ENCODE measurements around the gene KBTBD8. TPM values are rescaled to one million over a fixed set of nuclear protein-coding genes. Genes with fewer than 3 reads are reported as not detected.

Gene KBTBD8
- total RNA-seq, 4 donors from 2014 or later, result 0.48 to 1.9 (median 1.0) TPM

DNA sequence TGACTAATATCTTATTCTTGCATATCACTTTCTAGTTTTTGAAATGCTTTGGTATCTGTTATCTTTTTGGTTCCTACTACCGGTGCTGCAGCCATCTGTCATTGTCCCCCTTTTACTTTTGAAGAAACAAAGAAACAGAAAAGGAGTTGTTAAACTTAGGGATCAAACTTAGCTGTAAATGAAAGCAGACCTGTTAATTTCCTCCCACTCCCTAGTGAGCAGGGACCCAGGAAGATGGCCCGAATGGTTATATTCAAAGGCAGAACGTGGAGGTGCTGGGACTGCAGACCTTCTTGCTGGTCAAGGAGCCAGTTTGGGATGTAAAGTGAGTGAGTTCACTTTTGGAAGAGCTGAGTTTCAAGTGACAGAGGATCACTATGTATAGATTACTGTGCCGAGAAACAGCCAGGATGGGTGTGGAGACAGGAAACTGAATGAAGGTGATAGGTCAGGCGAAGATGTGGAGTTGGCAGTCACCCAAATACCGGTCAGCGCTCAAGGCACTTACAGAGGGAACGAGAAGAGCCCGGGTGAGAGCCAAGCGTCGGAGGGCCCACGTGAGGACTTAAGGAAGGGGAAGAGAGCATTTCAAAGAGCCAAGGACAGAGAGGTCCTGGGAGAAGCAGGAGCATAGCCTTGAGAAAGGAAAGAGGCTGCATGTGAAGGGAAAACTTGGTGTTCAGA is 20.1 kb downstream of the KBTBD8 start:
- TF ChIP-seq, protein P1, sequence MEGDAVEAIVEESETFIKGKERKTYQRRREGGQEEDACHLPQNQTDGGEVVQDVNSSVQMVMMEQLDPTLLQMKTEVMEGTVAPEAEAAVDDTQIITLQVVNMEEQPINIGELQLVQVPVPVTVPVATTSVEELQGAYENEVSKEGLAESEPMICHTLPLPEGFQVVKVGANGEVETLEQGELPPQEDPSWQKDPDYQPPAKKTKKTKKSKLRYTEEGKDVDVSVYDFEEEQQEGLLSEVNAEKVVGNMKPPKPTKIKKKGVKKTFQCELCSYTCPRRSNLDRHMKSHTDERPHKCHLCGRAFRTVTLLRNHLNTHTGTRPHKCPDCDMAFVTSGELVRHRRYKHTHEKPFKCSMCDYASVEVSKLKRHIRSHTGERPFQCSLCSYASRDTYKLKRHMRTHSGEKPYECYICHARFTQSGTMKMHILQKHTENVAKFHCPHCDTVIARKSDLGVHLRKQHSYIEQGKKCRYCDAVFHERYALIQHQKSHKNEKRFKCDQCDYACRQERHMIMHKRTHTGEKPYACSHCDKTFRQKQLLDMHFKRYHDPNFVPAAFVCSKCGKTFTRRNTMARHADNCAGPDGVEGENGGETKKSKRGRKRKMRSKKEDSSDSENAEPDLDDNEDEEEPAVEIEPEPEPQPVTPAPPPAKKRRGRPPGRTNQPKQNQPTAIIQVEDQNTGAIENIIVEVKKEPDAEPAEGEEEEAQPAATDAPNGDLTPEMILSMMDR (IDR thresholded peaks at IDR 0.05), result no peak
- TF ChIP-seq POLR2A (IDR thresholded peaks at IDR 0.05) (no peak), POLR2AphosphoS5 (IDR thresholded peaks at IDR 0.05) (no peak), EP300 (IDR thresholded peaks at IDR 0.05) (no peak)
- 19% methylated on average over 12 of the region's 12 CpGs for WGBS
- no peak for DNase-seq (ENCODE audit: low spot score in 2 of 2)
- Histone ChIP-seq H3K27ac (no peak overlapping the region), H3K4me3 (no peak overlapping the region), H3K4me1 (peaks cover 4% of the 10 kb centered on the region), H3K36me3 (no peaks in the 10 kb centered on the region), H3K27me3 (no peaks in the 10 kb centered on the region), H3K9me3 (no peaks in the 10 kb centered on the region)

DNA sequence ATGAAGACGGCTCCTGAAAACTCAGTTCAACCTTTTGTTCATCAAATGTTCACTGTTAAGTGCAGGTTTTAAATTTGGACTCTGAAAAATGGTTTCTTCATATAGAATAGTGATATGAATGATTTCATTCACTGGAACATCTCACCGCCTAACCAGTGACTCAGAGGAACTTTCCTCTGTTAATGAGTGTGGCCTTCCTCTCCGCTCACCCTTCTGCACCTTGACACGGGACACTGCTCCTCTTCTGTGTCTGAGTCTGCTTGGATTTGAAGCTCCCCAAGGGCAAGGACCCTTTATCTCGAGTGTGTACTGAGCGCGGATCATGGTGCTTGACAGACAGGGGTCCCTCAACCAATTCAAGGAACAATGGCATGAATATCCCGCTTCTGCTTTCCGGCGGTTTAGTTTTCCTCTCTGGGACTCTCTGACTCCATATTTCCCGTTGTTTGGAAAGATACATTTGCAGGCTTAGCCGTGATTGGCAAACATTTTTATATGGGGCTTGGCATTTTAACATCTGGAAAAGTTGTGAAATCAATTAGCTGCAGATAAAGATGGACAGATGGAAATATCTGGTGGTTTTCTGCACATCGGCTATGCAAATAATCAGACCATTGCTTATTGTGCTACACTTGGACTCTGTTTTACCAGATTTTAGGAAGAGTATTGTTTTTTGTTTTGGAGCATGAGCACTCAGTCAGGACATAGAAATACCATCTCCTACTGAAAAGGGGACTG is 20.9 kb downstream of the KBTBD8 start:
- 85% methylated on average over 13 of the region's 13 CpGs for WGBS
- no peaks in the 10 kb centered on the region for H3K36me3 ChIP-seq
- H3K27ac ChIP-seq, result no peak overlapping the region
- DNase-seq (ENCODE audit: low spot score in 2 of 2), result no peak
- no peak for TF ChIP-seq POLR2AphosphoS5 (IDR thresholded peaks at IDR 0.05)
- no peaks in the 10 kb centered on the region for H3K9me3 ChIP-seq
- H3K4me3 ChIP-seq, result no peak overlapping the region
- H3K27me3 ChIP-seq, result no peaks in the 10 kb centered on the region
- peaks cover 4% of the 10 kb centered on the region for H3K4me1 ChIP-seq

DNA sequence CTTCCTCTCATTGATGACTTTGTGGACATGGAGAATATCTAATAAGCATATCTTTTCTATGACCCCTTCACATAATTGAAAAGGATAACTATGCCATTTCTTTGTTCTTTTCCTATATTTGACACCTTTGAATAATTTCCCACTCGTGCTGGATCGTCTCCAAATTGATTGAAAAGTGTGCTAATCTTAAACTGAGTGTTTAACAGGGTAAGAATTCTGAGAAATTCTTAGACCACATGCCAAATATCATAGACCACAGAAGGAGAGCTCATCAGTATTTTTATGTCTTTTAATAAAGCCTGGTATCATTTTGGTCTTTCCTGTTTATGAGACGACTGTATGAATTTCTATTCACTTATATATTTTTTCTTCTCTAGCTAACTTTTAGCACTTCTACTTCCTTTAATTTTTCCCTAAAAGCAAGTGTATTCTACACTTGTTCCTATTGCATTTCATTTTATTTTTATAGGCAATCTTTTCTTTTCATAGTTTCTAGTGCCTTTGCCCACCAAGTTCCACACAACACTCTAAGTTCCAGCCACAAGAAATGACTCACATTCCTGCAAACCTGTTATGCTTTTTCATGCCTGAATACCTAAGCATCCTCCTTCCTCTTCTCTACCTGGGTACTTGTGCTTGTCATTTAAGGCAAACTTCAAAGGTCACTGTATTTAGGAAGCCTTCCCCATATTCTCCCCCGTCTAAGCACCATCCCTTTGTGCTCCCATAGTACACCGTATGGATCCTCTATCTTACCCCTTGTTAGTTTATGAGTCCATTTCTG is 30.1 kb downstream of the KBTBD8 start:
- Histone ChIP-seq H3K4me1 (no peaks in the 10 kb centered on the region), H3K4me3 (no peak overlapping the region), H3K27ac (no peak overlapping the region), H3K27me3 (no peaks in the 10 kb centered on the region), H3K9me3 (no peaks in the 10 kb centered on the region), H3K36me3 (no peaks in the 10 kb centered on the region)
- WGBS, result 86% methylated on average over 5 of the region's 5 CpGs
- DNase-seq (ENCODE audit: low spot score in 2 of 2), result no peak
- TF ChIP-seq POLR2AphosphoS5 (IDR thresholded peaks at IDR 0.05) (no peak), EP300 (IDR thresholded peaks at IDR 0.05) (no peak), POLR2A (IDR thresholded peaks at IDR 0.05) (no peak)
- TF ChIP-seq, protein P1 (IDR thresholded peaks at IDR 0.05), result no peak

DNA sequence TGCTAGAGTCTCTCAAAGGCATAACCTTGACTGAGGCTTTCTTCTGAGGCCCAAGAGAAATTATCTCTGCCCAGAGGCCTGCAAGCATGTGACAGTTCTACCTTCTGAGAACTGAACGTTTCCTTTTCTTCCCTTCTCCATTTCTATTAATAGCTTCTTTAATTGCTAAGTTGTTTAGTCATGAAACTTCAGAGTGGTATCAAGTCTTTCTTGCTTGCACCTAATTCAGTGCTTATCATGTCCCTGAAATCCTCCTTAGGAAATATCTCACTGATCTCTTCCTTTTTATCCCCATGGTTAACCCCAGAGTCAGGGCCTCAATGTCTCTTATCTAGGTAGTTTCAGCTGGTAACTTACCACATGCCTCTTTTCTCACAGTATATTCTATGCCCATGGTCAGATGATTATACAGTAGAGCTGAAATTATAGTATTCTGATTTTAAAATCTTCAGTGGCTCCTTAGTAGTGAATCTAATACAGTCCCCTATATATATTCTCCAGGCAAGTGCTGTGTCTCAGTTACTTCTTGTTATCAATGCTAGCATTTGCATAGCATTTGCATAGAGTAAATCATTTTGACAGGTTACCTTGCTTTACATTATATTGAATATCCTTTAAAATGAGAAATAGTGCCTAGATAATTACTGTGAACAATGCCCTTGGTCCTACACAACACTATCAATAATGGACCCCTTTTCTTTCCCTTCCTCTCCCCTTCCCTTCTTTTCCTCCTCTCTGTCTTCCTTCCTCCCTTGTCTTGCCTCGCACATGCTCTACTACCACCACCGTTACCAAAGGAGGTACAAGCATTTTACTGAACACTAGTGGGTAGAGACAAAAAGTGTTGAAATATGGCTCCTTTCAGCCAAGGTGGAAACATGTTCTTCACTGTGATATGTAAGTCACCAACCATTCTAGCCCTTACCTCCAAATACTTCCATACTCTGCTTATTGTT is 33.0 kb downstream of the KBTBD8 start:
- WGBS, result 45% methylated on average over 3 of the region's 3 CpGs

DNA sequence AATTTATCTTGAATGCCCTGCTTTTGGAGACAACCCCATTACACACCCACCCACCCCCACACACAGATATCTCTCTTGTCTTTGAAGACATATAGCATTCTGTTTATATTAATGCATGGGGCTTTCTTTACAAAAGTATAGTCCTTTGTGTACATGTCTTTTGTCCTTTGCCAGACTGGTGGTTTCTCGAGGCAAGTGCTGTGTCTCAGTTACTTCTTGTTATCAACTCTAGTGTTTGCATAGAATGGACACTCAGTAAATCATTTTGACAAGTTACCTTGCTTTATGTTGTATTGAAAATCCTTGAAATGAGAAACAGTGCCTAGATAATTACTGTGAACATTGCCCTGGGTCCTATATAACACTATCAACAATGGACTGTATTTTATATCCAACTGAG is 33.9 kb downstream of the KBTBD8 start:
- DNase-seq (ENCODE audit: low spot score in 2 of 2), result no peak
- no peaks in the 10 kb centered on the region for H3K4me1 ChIP-seq
- 36% methylated on average over 1 of the region's 1 CpG for WGBS
- TF ChIP-seq, protein P1 (IDR thresholded peaks at IDR 0.05), result no peak
- TF ChIP-seq POLR2AphosphoS5 (IDR thresholded peaks at IDR 0.05) (no peak), POLR2A (IDR thresholded peaks at IDR 0.05) (no peak), EP300 (IDR thresholded peaks at IDR 0.05) (no peak)
- H3K27me3 ChIP-seq, result no peaks in the 10 kb centered on the region
- H3K36me3 ChIP-seq, result no peaks in the 10 kb centered on the region
- H3K9me3 ChIP-seq, result no peaks in the 10 kb centered on the region
- no peak overlapping the region for H3K27ac ChIP-seq
- H3K4me3 ChIP-seq, result no peak overlapping the region

More for the DNA sequence above, 33.0 kb downstream of the KBTBD8 start:
- Histone ChIP-seq H3K27me3 (no peaks in the 10 kb centered on the region), H3K27ac (no peak overlapping the region), H3K4me1 (no peaks in the 10 kb centered on the region), H3K9me3 (no peaks in the 10 kb centered on the region), H3K36me3 (no peaks in the 10 kb centered on the region), H3K4me3 (no peak overlapping the region)
- TF ChIP-seq EP300 (IDR thresholded peaks at IDR 0.05), result no peak
- no peak for TF ChIP-seq POLR2A (IDR thresholded peaks at IDR 0.05)
- TF ChIP-seq POLR2AphosphoS5 (IDR thresholded peaks at IDR 0.05), result no peak
- no peak for DNase-seq (ENCODE audit: low spot score in 2 of 2)
